CD14-positive monocyte (primary cell): Measurements from ENCODE around the gene ZDHHC8. TPM values are rescaled to one million over a fixed set of nuclear protein-coding genes. Genes with fewer than 3 reads are reported as not detected.

Experiments
- DNase-seq, 3 donors: peaks; one replicate each; pipeline ENCODE4 v3.0.0-alpha.2; 2011 to 2022
- H2AFZ ChIP-seq: 2 replicates; pipeline ENCODE4 v1.6.0; 2012; ENCODE audit warnings: mild to moderate bottlenecking, low read depth, low read length, inconsistent platforms; ENCODE audit not compliant: insufficient read depth, poor library complexity, severe bottlenecking
- H3K27ac ChIP-seq, 2 donors: 1 replicate in 1 of 2; 2 replicates in 1 of 2; pipeline ENCODE4 v1.5.1; 2012 to 2013; ENCODE audit warnings: low read length in 2 of 2, control low read depth in 1 of 2, inconsistent platforms in 1 of 2, low read depth in 1 of 2, mild to moderate bottlenecking in 1 of 2
- H3K27me3 ChIP-seq, 2 donors: one replicate each; pipeline versions ENCODE4 v1.6.0 to v1.6.1; 2011 to 2013; ENCODE audit warnings: low read length in 2 of 2; ENCODE audit not compliant: control insufficient read depth in 2 of 2, insufficient read depth in 2 of 2
- H3K36me3 ChIP-seq, 2 donors: replicated peaks in 1 of 2; 1 replicate in 1 of 2; 2 replicates in 1 of 2; pipeline versions ENCODE4 v1.5.1 to v1.6.1; 2012 to 2013; ENCODE audit warnings: low read length in 2 of 2, control low read depth in 1 of 2, inconsistent platforms in 1 of 2, mild to moderate bottlenecking in 1 of 2; ENCODE audit not compliant: insufficient read depth in 2 of 2, control insufficient read depth in 1 of 2
- H3K4me1 ChIP-seq, 2 donors: 1 replicate in 1 of 2; 2 replicates in 1 of 2; pipeline versions ENCODE4 v1.5.1 to v1.6.1; 2012 to 2013; ENCODE audit warnings: low read length in 2 of 2, control low read depth in 1 of 2, inconsistent platforms in 1 of 2, mild to moderate bottlenecking in 1 of 2, moderate library complexity in 1 of 2; ENCODE audit not compliant: insufficient read depth in 2 of 2, control insufficient read depth in 1 of 2
- H3K4me2 ChIP-seq: replicated peaks from 2 replicates; pipeline ENCODE3; 2012; ENCODE audit warnings: low read length, moderate library complexity, mild to moderate bottlenecking; ENCODE audit not compliant: poor library complexity, severe bottlenecking; ENCODE audit errors: extremely low read depth
- H3K4me3 ChIP-seq, 3 experiments: fragments of 200-600 bp in 1 of 3; sonication (generic) in 1 of 3; replicated peaks in 1 of 3; 1 replicate in 2 of 3; 2 replicates in 1 of 3; pipeline ENCODE4 v1.5.1; 2011 to 2013; ENCODE audit warnings: low read length in 3 of 3, mild to moderate bottlenecking in 3 of 3, control low read depth in 2 of 3, low read depth in 2 of 3, inconsistent platforms in 1 of 3, moderate library complexity in 1 of 3
- H3K79me2 ChIP-seq: 2 replicates; pipeline ENCODE4 v1.6.0; 2012; ENCODE audit warnings: mild to moderate bottlenecking, control low read depth, inconsistent platforms, low read length, moderate library complexity; ENCODE audit not compliant: insufficient read depth
- H3K9ac ChIP-seq: 2 replicates; pipeline ENCODE4 v1.6.0; 2017; ENCODE audit warnings: low read length, mild to moderate bottlenecking; ENCODE audit not compliant: insufficient read depth, poor library complexity, severe bottlenecking
- H3K9me3 ChIP-seq, 2 donors: replicated peaks in 1 of 2; 1 replicate in 1 of 2; 2 replicates in 1 of 2; pipeline versions ENCODE4 v1.5.1 to v1.6.1; 2012 to 2013; ENCODE audit warnings: low read length in 2 of 2, control low read depth in 1 of 2; ENCODE audit not compliant: control insufficient read depth in 1 of 2, insufficient read depth in 1 of 2
- H4K20me1 ChIP-seq: 2 replicates; pipeline ENCODE4 v1.6.0; 2012; ENCODE audit warnings: mild to moderate bottlenecking, low read length, control low read depth, moderate library complexity; ENCODE audit not compliant: insufficient read depth
- H3K27ac Mint-ChIP-seq, 7 donors: one replicate each; pipeline ENCODE4 v1.8.0; 2020; ENCODE audit warnings: mild to moderate bottlenecking in 7 of 7, mixed read lengths in 7 of 7, moderate library complexity in 6 of 7, inconsistent platforms in 2 of 7
- H3K27me3 Mint-ChIP-seq, 3 donors: one replicate each; pipeline ENCODE4 v1.8.0; 2021 to 2022; ENCODE audit warnings: low read depth in 3 of 3, mild to moderate bottlenecking in 3 of 3, mixed read lengths in 3 of 3, moderate library complexity in 3 of 3, inconsistent platforms in 1 of 3
- H3K36me3 Mint-ChIP-seq, 2 donors: one replicate each; pipeline ENCODE4 v1.8.0; 2020; ENCODE audit warnings: mixed read lengths in 2 of 2, inconsistent platforms in 1 of 2, mild to moderate bottlenecking in 1 of 2
- H3K4me1 Mint-ChIP-seq: one replicate; pipeline ENCODE4 v1.8.0; 2020; ENCODE audit warnings: mild to moderate bottlenecking, mixed read lengths
- H3K4me3 Mint-ChIP-seq, 2 donors: one replicate each; pipeline ENCODE4 v1.8.0; 2020; ENCODE audit warnings: mild to moderate bottlenecking in 2 of 2, mixed read lengths in 2 of 2, moderate library complexity in 1 of 2
- H3K9me3 Mint-ChIP-seq, 7 donors: one replicate each; pipeline ENCODE4 v1.8.0; 2020 to 2022; ENCODE audit warnings: mixed read lengths in 7 of 7, mild to moderate bottlenecking in 6 of 7, moderate library complexity in 6 of 7, inconsistent platforms in 2 of 7
- CTCF ChIP-seq: fragments of 200-600 bp; IDR thresholded peaks from one replicate; pipeline ENCODE4 v1.8.0; 2022; ENCODE audit warnings: antibody characterized with exemption, mild to moderate bottlenecking
- WGBS: methylation state at CpG from one replicate; pipeline ENCODE4 v1.1.5; 2013; ENCODE audit warnings: missing lambda C conversion rate; ENCODE audit not compliant: insufficient coverage; 5-methylcytosine and 5-hydroxymethylcytosine counted together
- intact Hi-C, 2 donors: fragments of 100-400 bp; cut with micrococcal nuclease; formaldehyde crosslinking; loops; one replicate each; pipeline versions ENCODE4 v1.15.0 to v1.15.1; 2023
- polyA plus RNA-seq, 3 donors: library from polyadenylated mRNA; depleted of rRNA in 1 of 3; unstranded in 2 of 3; stranded (reverse) in 1 of 3; fragments of 300-500 nt in 2 of 3; fragments of >200 nt in 1 of 3; fragmentation: Illumina TruSeq in 2 of 3; gene quantifications; 1 replicate in 2 of 3; 2 replicates in 1 of 3; pipeline ENCODE4 v1.2.3, GENCODE V29; 2012 to 2021

ZDHHC8 gene
- polyA plus RNA-seq, 3 donors = 0.73 to 76.3 (median 1.1) TPM

- no peak for DNase-seq
- no peaks in the 10 kb centered on the region for H4K20me1 ChIP-seq
- Mint-ChIP-seq H3K27ac (peak overlapping the region in 1 of 7 donors; percentile 57), H3K4me3 (no peak overlapping the region), H3K36me3 (peaks cover 90 to 99% of the 10 kb centered on the region in 2 donors), H3K9me3 (peaks cover 0 to 4% (median 2%) of the 10 kb centered on the region in 7 donors), H3K27me3 (peaks cover 0 to 4% (median 0%) of the 10 kb centered on the region in 3 donors), H3K4me1 (no peaks in the 10 kb centered on the region)
- intact Hi-C loops = no loop called here
- no peaks in the 10 kb centered on the region for H3K9me3 ChIP-seq
- no peak overlapping the region for H3K4me2 ChIP-seq
- H3K27ac ChIP-seq = no peak overlapping the region
- H3K36me3 ChIP-seq = peaks cover 81 to 95% of the 10 kb centered on the region in 2 donors
- no peak overlapping the region for H3K9ac ChIP-seq
- H3K4me3 ChIP-seq = no peak overlapping the region
- 100% methylated on average over 1 of the region's 4 CpGs for WGBS
- no peak for TF ChIP-seq CTCF
- peaks cover 4% of the 10 kb centered on the region for H3K79me2 ChIP-seq
- H3K27me3 ChIP-seq = no peaks in the 10 kb centered on the region
- no peak overlapping the region for H2AFZ ChIP-seq
- no peaks in the 10 kb centered on the region for H3K4me1 ChIP-seq
These were observed 36.1 kb upstream of the ZDHHC8 start for GRCh38 chr22:20095521-20095920.

GRCh38 chr22:20096574-20097420 is 34.8 kb upstream of the ZDHHC8 start:
- Histone ChIP-seq H3K27me3 (no peaks in the 10 kb centered on the region), H4K20me1 (no peaks in the 10 kb centered on the region), H3K4me2 (no peak overlapping the region), H3K9me3 (no peaks in the 10 kb centered on the region), H3K79me2 (peaks cover 4% of the 10 kb centered on the region), H3K36me3 (peaks cover 76 to 89% of the 10 kb centered on the region in 2 donors), H2AFZ (no peak overlapping the region), H3K27ac (no peak overlapping the region), H3K9ac (no peak overlapping the region), H3K4me3 (no peak overlapping the region), H3K4me1 (peaks cover 0 to 3% of the 10 kb centered on the region in 2 donors)
- TF ChIP-seq CTCF = no peak
- H3K9me3 Mint-ChIP-seq = peaks cover 0 to 4% (median 2%) of the 10 kb centered on the region in 7 donors
- peaks cover 0 to 2% (median 1%) of the 10 kb centered on the region in 3 donors for H3K27me3 Mint-ChIP-seq
- no peak overlapping the region for H3K27ac Mint-ChIP-seq
- no CpG with 5 or more reads among the region's 2 CpGs for WGBS
- H3K4me3 Mint-ChIP-seq = no peak overlapping the region
- intact Hi-C loops = no loop called here
- H3K36me3 Mint-ChIP-seq = peaks cover 83 to 99% of the 10 kb centered on the region in 2 donors
- peaks cover 8% of the 10 kb centered on the region for H3K4me1 Mint-ChIP-seq
- DNase-seq = no peak
